Measurements from ENCODE around the gene TTBK1.

TTBK1 gene

GRCh38 chr6:43242908-43243663 is at the start of gene TTBK1:
Gene TTBK1, plus strand, starts transcription at chr6:43243481. Its CDS starts 3,180 bp downstream, at chr6:43246661.
- peak; percentile 47 for DNase-seq

GRCh38 chr6:43193929-43194328 is 49.4 kb upstream of the TTBK1 start:
- no peak for DNase-seq

GRCh38 chr6:43196337-43196736 is 46.9 kb upstream of the TTBK1 start:
- no peak for DNase-seq

- no peak for DNase-seq
Measured at GRCh38 chr6:43199912-43200311, 43.4 kb upstream of the TTBK1 start.

GRCh38 chr6:43200541-43200940 is 42.7 kb upstream of the TTBK1 start:
- DNase-seq = no peak

GRCh38 chr6:43202451-43202850 is 40.8 kb upstream of the TTBK1 start:
- no peak for DNase-seq

- DNase-seq = no peak
Measured at GRCh38 chr6:43203029-43203717, 40.1 kb upstream of the TTBK1 start.

- no peak for DNase-seq
Measured at GRCh38 chr6:43203718-43204095, 39.6 kb upstream of the TTBK1 start.

- DNase-seq = no peak
Measured at GRCh38 chr6:43204271-43205105, 38.8 kb upstream of the TTBK1 start.

- DNase-seq = no peak
Measured at GRCh38 chr6:43205849-43206248, 37.4 kb upstream of the TTBK1 start.

- no peak for DNase-seq
Measured at GRCh38 chr6:43207286-43207685, 36.0 kb upstream of the TTBK1 start.

- DNase-seq = no peak
Measured at GRCh38 chr6:43211955-43212354, 31.3 kb upstream of the TTBK1 start.

GRCh38 chr6:43213431-43213830 is 29.9 kb upstream of the TTBK1 start:
- DNase-seq = no peak

GRCh38 chr6:43215066-43215465 is 28.2 kb upstream of the TTBK1 start:
- DNase-seq = no peak

GRCh38 chr6:43216200-43216599 is 27.1 kb upstream of the TTBK1 start:
- DNase-seq = no peak

GRCh38 chr6:43217351-43217750 is 25.9 kb upstream of the TTBK1 start:
- no peak for DNase-seq

GRCh38 chr6:43219119-43219518 is 24.2 kb upstream of the TTBK1 start:
- no peak for DNase-seq

GRCh38 chr6:43219814-43220213 is 23.5 kb upstream of the TTBK1 start:
- no peak for DNase-seq

- no peak for DNase-seq
Measured at GRCh38 chr6:43220439-43220951, 22.8 kb upstream of the TTBK1 start.

GRCh38 chr6:43221046-43221972 is 22.0 kb upstream of the TTBK1 start:
- DNase-seq = no peak

- DNase-seq = no peak
Measured at GRCh38 chr6:43222418-43223059, 20.7 kb upstream of the TTBK1 start.

- DNase-seq = no peak
Measured at GRCh38 chr6:43223175-43223574, 20.1 kb upstream of the TTBK1 start.
